ENCODE data around the gene PFKFB1. TPM values are rescaled to one million over a fixed set of nuclear protein-coding genes. Genes with fewer than 3 reads are reported as not detected.

Gene PFKFB1
- 0.23 to 0.41 TPM (median 0.33 TPM) in 3 replicates for polyA plus RNA-seq
- polyA plus RNA-seq (2011; ENCODE audit: low read depth), result 0.26 TPM
- polyA plus RNA-seq (2011; cell fraction: cytosol; rRNA removed), result 0.26 and 0.29 TPM in 2 replicates
- 0.61 and 0.84 TPM in 2 replicates for polyA plus RNA-seq (2011; cell fraction: nucleus; rRNA removed)
- 0.14 and 0.20 TPM in 2 replicates for polyA plus RNA-seq (2012; ENCODE audit: low replicate concordance)
- polyA minus RNA-seq, result 0.29 to 0.59 TPM in 2 of 3 replicates, not detected in the other
- not detected for polyA minus RNA-seq (2011; cell fraction: cytosol; rRNA and poly(A)+ RNA removed)
- polyA minus RNA-seq (2011; cell fraction: nucleus; rRNA and poly(A)+ RNA removed), result 0.47 TPM in 1 of 2 replicates, not detected in the other

DNA sequence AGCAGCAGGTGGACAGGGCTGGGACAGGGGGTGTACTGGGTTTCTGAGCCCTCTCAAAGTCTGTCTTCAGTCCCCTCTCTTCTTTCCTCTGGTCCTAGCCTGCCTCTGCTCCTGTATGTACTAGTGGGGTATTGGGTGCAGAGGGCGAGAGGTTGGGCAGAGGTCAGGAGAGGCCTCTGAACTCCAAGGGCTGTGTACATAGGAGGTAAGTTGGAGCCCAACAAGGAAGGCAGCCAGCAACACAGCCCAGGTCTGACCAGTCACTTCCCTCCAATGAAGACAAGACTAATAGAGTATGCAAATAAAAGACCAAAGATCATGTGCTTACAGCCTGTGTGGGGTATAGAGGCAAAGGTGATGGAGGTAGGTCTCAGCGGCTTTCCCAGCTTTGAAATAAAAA lies at the start of gene PFKFB1:
PFKFB1 (minus strand) TSS at position 90 of the 400 bp plus-strand sequence. CDS start 181 bp downstream, outside the sequence.
- no peak for TF ChIP-seq EZH2 (IDR thresholded peaks at IDR 0.05; ENCODE audit: low read length)
- TF ChIP-seq, protein P1, sequence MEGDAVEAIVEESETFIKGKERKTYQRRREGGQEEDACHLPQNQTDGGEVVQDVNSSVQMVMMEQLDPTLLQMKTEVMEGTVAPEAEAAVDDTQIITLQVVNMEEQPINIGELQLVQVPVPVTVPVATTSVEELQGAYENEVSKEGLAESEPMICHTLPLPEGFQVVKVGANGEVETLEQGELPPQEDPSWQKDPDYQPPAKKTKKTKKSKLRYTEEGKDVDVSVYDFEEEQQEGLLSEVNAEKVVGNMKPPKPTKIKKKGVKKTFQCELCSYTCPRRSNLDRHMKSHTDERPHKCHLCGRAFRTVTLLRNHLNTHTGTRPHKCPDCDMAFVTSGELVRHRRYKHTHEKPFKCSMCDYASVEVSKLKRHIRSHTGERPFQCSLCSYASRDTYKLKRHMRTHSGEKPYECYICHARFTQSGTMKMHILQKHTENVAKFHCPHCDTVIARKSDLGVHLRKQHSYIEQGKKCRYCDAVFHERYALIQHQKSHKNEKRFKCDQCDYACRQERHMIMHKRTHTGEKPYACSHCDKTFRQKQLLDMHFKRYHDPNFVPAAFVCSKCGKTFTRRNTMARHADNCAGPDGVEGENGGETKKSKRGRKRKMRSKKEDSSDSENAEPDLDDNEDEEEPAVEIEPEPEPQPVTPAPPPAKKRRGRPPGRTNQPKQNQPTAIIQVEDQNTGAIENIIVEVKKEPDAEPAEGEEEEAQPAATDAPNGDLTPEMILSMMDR (optimal IDR thresholded peaks at IDR 0.05 in 1 of 3, IDR thresholded peaks at IDR 0.05 in 1 of 3, conservative IDR thresholded peaks at IDR 0.05 in 1 of 3; ENCODE audit: extremely low read depth in 1 of 3, insufficient read depth in 2 of 3, low read length in 3 of 3), result no peak
- no peaks in the 10 kb centered on the region for H4K20me1 ChIP-seq (ENCODE audit: control insufficient read depth, extremely low read depth, insufficient read depth, low read length)
- DNase-seq (ENCODE audit: low read depth, low spot score) (no peak), FAIRE-seq (no peak)
- H3K4me3 ChIP-seq (ENCODE audit: control insufficient read depth in 2 of 3, extremely low read depth in 1 of 3, insufficient read depth in 2 of 3, low read depth in 1 of 3, low read length in 3 of 3), result no peak within 1 kb of the TSS
- H3K9me1 ChIP-seq (ENCODE audit: control insufficient read depth, extremely low read depth, insufficient read depth, low read length), result no peaks in the 10 kb centered on the region
- no peaks in the 10 kb centered on the region for H3K36me3 ChIP-seq (ENCODE audit: control insufficient read depth in 2 of 2, extremely low read depth in 1 of 2, insufficient read depth in 2 of 2, low read length in 2 of 2)
- dilution Hi-C loops (cut with MboI; ENCODE audit: extremely low pct_ligation_motif_present, low sequenced_read_pairs), result no loop called here
- H3K27me3 ChIP-seq (ENCODE audit: control insufficient read depth, extremely low read depth, insufficient read depth, low read length), result no peaks in the 10 kb centered on the region
- H3K9me3 ChIP-seq (ENCODE audit: control insufficient read depth, low read depth, low read length), result no peaks in the 10 kb centered on the region
- no peaks in the 10 kb centered on the region for H3K4me1 ChIP-seq (ENCODE audit: control insufficient read depth, extremely low read depth, insufficient read depth, low read length)
- H3K27ac ChIP-seq (ENCODE audit: control insufficient read depth, insufficient read depth, low read length), result no peak within 1 kb of the TSS
- no peak within 1 kb of the TSS for H3K9ac ChIP-seq (ENCODE audit: control insufficient read depth, extremely low read depth, insufficient read depth, low read length)
- no peak within 1 kb of the TSS for H2AFZ ChIP-seq (ENCODE audit: control insufficient read depth, low read length)
- H3K79me2 ChIP-seq (ENCODE audit: control insufficient read depth, insufficient read depth, low read length), result no peaks in the 10 kb centered on the region
- H3K4me2 ChIP-seq (ENCODE audit: control insufficient read depth, extremely low read depth, insufficient read depth, low read depth, low read length), result no peak within 1 kb of the TSS

DNA sequence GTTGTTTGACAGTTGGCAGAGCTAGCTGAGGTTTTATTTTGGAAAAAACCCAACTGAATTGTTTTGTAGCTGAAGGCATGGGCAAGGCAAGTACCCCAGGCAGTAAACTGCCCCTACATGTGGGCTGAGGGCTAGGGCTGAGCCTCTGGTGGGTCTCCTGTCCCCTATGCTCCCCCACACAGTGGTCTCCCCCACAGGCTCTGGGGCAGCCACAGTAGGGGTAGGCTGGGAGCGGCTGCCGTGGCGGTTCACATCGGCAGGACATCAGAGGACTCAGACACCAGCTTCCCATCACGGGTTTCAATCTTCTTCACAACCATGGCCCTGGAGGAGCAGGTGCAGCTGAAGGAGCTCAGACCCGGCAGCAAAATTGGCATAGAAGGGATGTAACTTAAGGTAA lies 47.5 kb upstream of the PFKFB1 start:
- FAIRE-seq (no peak), DNase-seq (ENCODE audit: low read depth, low spot score) (no peak)
- H3K4me3 ChIP-seq (ENCODE audit: control insufficient read depth in 2 of 3, extremely low read depth in 1 of 3, insufficient read depth in 2 of 3, low read depth in 1 of 3, low read length in 3 of 3), result no peak overlapping the region
- no peaks in the 10 kb centered on the region for H3K79me2 ChIP-seq (ENCODE audit: control insufficient read depth, insufficient read depth, low read length)
- H3K27me3 ChIP-seq (ENCODE audit: control insufficient read depth, extremely low read depth, insufficient read depth, low read length), result no peaks in the 10 kb centered on the region
- H2AFZ ChIP-seq (ENCODE audit: control insufficient read depth, low read length), result no peak overlapping the region
- H3K9me3 ChIP-seq (ENCODE audit: control insufficient read depth, low read depth, low read length), result no peaks in the 10 kb centered on the region
- no peaks in the 10 kb centered on the region for H3K36me3 ChIP-seq (ENCODE audit: control insufficient read depth in 2 of 2, extremely low read depth in 1 of 2, insufficient read depth in 2 of 2, low read length in 2 of 2)
- H3K9me1 ChIP-seq (ENCODE audit: control insufficient read depth, extremely low read depth, insufficient read depth, low read length), result no peaks in the 10 kb centered on the region
- H3K9ac ChIP-seq (ENCODE audit: control insufficient read depth, extremely low read depth, insufficient read depth, low read length), result no peak overlapping the region
- no peak for TF ChIP-seq EZH2 (IDR thresholded peaks at IDR 0.05; ENCODE audit: low read length)
- TF ChIP-seq, protein P1 (optimal IDR thresholded peaks at IDR 0.05 in 1 of 3, IDR thresholded peaks at IDR 0.05 in 1 of 3, conservative IDR thresholded peaks at IDR 0.05 in 1 of 3; ENCODE audit: extremely low read depth in 1 of 3, insufficient read depth in 2 of 3, low read length in 3 of 3), result no peak
- dilution Hi-C loops (cut with MboI; ENCODE audit: extremely low pct_ligation_motif_present, low sequenced_read_pairs), result no loop called here
- no peak overlapping the region for H3K4me2 ChIP-seq (ENCODE audit: control insufficient read depth, extremely low read depth, insufficient read depth, low read depth, low read length)
- no peak overlapping the region for H3K27ac ChIP-seq (ENCODE audit: control insufficient read depth, insufficient read depth, low read length)
- no peaks in the 10 kb centered on the region for H4K20me1 ChIP-seq (ENCODE audit: control insufficient read depth, extremely low read depth, insufficient read depth, low read length)
- no peaks in the 10 kb centered on the region for H3K4me1 ChIP-seq (ENCODE audit: control insufficient read depth, extremely low read depth, insufficient read depth, low read length)
